HG03521 (cell line): ENCODE data around the gene AREG.

Experiments
- ATAC-seq: cut with Tn5 transposase; IDR thresholded peaks from one replicate; pipeline ENCODE4 v1.9.1; 2021; ENCODE audit warnings: mild to moderate bottlenecking, moderate library complexity; ENCODE audit not compliant: unreplicated experiment

Gene AREG

GRCh38 chr4:74504212-74504611 is 59.3 kb downstream of the AREG start:
- no peak for ATAC-seq
